T47D (cell line): ENCODE measurements around the gene CEACAM18.
"Not testable (repeated sequence)": the region's sequence is repeated elsewhere in the genome, so short reads cannot be mapped to it uniquely, and the experiment has no call there.

Experiments
- DNase-seq, 2 experiments: peaks; one replicate each; pipeline versions ENCODE4 v3.0.0 to v3.0.0-alpha.2; 2011 to 2012; ENCODE audit warnings: low read depth in 1 of 2, low spot score in 1 of 2
- JUND ChIP-seq: IDR thresholded peaks from 2 replicates; pipeline ENCODE4 v1.6.1; 2012; ENCODE audit warnings: low read depth
- in situ Hi-C: cut with HindIII; loops from 2 replicates; pipeline ENCODE4 v1.10.0; 2016; ENCODE audit warnings: low sequenced_read_pairs, low pct_unique_long_range_greater_than_20kb

The CEACAM18 gene

DNA sequence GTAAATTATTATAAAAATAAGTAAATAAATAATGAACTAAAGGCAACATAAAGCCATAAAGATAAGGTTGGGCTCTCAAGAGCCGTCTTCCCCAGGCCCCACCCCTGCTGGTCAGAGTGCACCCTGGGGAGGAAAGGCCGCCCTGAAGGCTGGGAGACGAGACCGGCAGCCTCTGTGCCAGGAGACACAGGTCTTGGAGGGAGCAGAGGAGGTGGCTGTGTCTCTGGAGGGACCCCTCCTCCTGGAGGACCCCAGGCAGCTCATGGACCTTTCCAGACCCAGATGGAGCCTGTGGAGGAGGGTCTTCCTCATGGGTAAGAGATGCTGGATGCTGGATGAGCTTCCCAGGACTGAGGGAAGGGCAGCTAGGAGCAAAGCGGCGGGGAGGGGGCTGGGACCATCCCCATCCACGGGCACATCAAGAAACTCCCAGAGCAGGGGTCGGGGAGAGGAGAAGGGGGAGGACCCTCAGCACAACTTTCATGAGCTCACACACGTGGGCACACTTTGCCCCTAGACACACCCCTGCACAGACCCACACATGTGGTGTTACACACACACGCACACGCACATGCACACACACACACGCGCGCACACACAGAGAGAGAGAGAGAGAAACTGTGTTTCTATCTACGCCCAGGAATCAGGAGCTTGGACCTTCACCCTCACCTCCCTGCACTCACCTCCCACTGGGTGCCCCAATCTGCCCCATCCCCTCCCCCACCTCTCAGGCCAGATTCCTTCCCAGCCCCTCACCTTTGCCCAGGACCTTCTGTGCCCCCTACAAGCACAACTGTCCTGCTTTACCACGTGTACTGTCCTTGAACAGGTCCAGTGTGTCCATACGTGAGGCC lies at the start of gene CEACAM18:
Gene CEACAM18 (plus strand): TSS at position 159 of the 854 bp plus-strand sequence.
- TF ChIP-seq JUND: no peak
- DNase-seq: no peak
- in situ Hi-C loops: no loop called here

DNA sequence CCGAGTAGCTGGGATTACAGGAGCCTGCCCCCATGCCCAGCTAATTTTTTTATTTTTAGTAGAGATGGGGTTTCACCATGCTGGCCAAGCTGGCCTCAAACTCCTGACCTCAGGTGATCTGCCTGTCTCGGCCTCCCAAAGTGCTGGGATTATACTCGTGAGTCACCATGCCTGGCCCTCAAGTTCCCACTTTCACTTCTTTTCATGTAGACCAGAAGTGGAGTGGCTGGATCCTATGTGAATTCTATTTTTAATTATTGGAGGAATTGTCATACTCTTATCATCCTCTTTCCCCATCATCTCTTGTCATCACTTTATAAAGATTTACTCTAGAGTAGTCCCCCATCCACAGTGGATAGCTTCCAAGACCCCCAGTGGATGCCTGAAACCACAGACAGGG lies 48.1 kb upstream of the CEACAM18 start:
- no peak for DNase-seq
- no peak for TF ChIP-seq JUND
- in situ Hi-C loops: no loop called here

DNA sequence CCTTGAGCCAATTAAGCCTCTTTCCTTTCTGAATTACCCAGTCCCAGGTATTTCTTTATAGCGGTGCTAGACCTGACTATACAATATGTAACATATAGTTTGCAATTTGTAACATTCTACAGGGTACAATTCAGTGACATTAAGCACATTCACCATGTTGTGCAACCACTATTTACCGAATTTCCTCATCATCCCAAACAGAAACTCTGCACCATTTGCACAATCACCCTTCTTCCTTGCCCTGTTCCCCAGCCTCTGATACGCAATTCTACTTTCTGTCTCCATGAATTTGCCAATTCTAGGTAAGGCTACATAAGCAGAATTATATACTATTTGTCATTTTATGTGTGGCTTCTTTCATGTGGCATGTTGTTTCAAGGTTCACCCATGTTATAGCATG lies 47.2 kb upstream of the CEACAM18 start:
- DNase-seq: no peak
- no peak for TF ChIP-seq JUND
- in situ Hi-C loops: no loop called here

DNA sequence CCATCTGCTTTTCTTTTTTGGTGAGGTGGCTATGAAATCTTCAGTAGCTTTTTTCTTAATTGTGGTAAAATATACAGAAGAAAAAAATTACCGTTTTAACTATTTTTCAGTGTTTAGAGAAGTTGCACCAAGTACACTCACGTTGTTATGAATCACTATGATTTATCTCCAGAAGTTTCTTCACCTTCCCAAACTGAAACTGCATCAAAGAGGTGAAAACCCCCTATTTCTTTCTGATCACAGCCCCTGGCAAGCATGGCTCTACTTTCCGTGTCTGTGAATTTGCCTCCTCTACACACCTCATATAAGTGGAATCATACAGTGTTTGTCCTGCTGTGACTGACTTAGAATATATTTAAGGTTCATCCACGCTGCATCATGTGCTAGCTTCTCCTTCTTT lies 45.3 kb upstream of the CEACAM18 start:
- in situ Hi-C loops: no loop called here
- DNase-seq: no peak
- no peak for TF ChIP-seq JUND

DNA sequence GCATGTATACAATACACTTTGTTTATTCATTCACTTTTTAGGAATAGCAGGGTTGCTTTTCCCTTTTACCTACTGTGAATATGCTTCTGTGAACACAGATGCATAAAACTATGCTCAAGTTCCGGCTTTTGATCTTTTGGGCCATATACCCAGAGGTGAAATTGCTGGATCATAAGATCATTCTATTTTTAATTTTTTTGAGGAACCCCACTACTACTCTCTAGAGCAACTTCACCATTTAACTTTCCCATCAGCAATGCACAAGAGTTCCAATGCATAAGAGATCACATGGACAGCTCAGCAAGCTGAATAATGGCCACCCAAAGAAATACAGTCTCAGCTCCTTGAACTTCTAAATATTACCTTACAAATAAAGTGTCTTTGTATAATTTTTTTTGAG lies 43.9 kb upstream of the CEACAM18 start:
- no peak for TF ChIP-seq JUND
- DNase-seq: no peak
- in situ Hi-C loops: no loop called here

DNA sequence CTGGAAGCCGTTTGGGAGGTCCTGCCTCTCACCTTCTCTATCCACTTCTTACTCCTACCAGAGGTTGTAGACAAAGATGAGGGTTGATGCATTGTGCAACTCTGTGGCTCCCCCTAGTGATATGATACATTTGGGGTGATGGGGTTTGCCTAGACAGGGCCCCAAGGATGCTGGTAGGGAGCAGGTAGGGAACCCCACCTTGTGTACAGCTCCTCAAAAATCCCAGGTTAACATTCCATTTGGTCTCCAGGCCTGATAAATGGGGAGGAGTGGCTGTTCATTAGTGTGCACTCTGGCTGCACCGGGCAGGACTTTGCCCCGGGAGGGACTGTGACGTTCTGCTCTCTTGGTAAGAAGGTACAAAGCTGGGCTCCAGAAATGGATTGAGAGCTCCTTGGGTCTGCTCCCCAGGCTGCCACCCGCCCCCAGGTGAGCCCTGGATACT lies 39.3 kb upstream of the CEACAM18 start:
- TF ChIP-seq JUND: no peak
- DNase-seq: peak in 1 of 2 experiments; percentile 34
- in situ Hi-C loops: no loop called here

DNA sequence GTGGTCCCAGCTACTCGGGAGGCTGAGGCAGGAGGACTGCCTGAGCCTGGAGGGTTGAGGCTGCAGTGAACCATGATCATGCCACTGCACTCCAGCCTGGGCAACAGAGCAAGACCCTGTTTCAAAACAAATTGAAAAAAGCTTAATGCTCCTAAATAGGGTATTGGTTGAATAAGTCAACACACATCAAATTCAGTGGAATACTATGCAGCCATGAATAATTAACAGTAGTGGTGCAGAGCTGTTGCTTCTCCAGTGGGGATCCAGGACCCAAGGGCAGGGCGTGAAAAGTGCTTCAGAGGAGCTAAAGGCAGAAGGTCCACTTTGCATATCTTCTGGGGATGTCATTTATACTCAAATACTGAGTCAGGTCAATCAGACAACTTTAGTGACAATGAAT lies 38.3 kb upstream of the CEACAM18 start:
- in situ Hi-C loops: no loop called here
- TF ChIP-seq JUND: no peak
- DNase-seq: no peak

DNA sequence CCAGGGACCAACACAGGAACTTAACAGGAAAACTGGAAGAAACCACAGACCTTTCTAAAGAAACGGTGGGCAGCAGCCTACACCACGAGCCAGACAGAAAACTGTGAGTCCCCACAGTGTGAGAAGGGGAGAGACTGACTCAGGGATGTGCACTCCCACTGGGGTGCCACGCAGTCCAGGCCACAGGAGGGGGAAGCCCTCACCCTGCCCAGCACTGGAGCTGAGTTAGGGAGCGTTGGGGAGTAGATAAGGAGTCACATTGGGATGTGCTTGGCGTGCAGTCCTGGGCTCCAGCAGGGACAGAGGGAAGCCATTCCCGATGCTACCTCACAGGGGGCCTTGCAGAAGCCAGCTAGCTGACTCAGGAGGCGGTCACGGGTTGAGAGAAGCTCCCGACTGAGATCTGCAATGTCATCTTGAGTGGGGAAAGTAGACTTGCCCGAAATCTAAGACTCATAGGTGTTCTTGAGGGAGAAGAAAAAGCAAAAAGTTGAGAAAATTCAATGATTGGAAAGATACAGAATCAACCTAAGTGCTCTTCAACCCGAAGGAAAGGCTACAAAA lies 37.4 kb upstream of the CEACAM18 start:
- in situ Hi-C loops: no loop called here
- no peak for TF ChIP-seq JUND
- DNase-seq: no peak

DNA sequence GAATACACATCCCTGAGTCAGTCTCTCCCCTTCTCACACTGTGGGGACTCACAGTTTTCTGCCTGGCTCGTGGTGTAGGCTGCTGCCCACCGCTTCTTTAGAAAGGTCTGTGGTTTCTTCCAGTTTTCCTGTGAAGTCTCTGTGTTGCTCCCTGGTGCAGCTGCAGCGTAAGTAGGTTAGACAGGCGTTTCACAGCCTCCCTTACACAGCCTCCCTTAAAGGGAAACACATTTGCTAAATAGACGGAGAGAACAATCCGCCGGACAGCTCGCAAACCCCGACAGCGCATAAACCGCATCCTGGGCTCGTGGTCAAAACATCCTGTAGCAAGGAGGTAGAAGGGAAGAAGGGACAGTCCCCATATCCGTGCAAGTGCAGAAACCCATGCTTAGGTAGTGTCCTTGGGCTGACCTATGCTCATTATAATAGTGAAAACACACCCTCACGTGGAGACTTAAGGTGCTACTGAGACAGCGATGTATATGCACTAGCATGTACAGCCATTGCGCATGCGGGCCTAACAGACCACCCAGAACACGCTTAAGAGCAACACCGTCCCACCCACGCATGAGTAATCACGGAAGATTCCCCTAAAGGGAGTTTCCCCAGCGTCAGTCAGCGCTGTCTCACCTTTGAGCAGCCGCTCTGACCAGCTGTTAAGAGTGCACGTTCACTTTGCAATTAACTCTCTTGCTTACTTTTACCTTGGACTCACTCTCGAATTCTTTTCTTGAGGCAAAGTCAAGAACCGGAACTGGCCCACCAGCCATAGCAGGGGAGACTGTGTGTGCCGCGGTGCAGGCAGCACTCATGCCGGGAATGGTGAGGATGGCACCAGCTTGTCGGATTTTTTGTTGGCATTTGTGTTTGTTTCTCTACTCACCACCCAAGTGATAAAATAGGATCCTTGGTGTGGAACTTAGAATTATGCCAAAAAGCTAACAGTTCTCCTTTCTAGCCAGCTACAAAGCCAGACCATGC lies 36.6 kb upstream of the CEACAM18 start:
- no peak for TF ChIP-seq JUND
- in situ Hi-C loops: no loop called here

DNA sequence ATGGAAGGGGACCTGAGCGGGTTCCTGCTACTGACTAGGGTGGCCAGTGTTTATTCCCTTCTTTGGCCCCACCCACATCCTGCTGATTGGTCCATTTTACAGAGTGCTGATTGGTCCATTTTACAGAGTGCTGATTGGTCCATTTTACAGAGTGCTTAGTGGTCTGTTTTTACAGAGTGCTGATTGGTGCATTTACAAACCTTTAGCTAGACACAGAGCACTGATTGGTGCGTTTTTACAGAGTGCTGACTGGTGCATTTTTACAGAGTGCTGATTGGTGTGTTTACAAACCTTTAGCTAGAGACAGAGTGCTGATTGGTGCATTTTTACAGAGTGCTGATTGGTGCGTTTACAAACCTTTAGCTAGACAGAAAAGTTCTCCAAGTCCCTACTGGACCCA lies 30.8 kb upstream of the CEACAM18 start:
- in situ Hi-C loops, DNase-seq: not testable (repeated sequence)

More for the DNA sequence above, 36.6 kb upstream of the CEACAM18 start:
- no peak for DNase-seq

DNA sequence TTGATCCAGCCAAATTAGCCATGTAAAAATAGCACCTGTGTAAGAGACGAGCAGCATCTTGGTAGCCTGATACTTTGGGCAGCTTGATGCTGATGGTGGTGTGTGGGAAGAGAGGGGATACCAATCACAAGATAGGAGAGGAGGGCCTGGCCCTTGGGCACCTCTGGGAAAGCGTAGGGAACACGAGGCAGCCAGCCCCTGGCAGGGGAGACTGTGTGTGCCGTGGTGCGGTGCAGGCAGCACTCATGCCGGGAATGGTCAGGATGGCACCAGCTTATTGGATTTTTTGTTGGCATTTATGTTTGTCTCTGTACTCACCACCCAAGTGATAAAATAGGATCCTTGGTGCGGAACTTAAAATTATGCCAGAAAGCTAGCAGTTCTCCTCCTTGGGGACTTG lies 30.3 kb upstream of the CEACAM18 start:
- in situ Hi-C loops: no loop called here
- no peak for TF ChIP-seq JUND
- DNase-seq: no peak

DNA sequence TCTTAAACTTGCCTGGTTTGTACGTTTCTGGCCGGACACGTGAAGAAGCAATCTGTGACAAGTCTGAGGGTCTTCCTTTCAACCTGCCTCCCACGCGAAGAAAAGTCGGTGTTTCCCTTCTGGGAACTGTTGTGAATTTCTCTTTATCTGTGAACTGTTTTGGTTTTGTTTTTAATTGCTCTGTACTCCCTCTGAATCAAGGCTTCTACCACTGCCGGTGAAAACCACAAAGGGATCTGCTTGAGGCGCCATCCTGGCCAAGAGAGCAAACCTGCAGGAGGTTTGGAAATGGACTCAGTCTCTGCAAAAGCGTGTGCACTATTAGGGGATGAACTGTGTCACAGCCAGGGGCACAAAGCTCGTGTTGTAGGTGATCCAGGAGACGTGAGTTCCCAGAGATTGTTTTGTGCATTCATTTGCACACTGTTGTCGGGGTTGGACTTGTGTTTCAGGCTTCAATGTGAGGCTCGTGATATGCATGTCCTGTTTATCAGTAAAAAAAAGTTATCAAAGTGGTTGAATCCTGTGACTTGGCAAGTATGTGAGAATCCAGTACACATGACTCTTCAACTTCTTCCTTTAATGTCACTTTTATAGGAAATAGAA lies 29.8 kb upstream of the CEACAM18 start:
- DNase-seq: no peak
- TF ChIP-seq JUND: no peak
- in situ Hi-C loops: no loop called here
